GM12891 (cell line): ENCODE measurements around the gene PABPC3.

Source experiments
- POLR2AphosphoS5 ChIP-seq: IDR thresholded peaks from 2 replicates; pipeline ENCODE4 v1.6.1; 2011; ENCODE audit warnings: low read depth, low read length, control low read depth
- TAF1 ChIP-seq: IDR thresholded peaks from 2 replicates; pipeline ENCODE4 v1.6.1; 2011; ENCODE audit warnings: low read depth, low read length, control low read depth

DNA sequence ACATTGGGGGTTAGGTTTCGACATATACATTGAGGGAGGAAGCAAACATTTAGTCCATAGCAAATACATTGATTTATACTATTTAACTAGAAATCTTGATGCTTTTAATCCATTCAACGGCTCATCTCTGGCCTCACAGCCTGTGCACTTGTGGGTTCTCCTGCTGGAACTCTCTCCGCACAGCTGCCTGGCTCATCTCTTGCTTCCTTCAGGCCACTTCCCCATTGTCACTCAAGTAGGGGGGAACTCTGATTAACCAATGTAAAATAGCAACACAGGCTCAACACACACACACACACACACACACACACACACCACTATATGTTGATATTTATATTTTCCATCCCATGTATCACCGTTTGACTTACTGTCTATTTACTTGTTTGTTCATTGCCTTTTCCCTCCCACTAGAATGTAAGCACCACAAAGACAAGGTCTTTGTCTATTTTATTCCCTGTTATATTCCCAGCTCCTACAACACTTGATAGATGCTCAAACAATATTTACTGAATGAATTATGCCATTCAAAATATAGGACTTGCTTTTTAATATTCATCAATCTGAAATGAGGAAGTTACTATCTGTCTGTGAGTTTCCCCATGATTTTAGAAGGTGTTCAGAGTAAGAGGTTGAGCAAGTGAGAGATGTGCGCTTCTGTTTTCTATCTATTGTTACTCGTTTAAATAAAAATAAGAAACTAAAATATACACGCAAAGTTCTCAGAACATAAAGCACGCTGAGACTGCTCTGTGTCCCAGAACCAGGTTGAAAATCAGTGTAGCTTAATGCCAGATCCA, 29.8 kb upstream of the PABPC3 start:
- TF ChIP-seq TAF1 (no peak), POLR2AphosphoS5 (no peak)
